Measurements from ENCODE around the gene ZC3H12C. TPM values are rescaled to one million over a fixed set of nuclear protein-coding genes. Genes with fewer than 3 reads are reported as not detected.

The ZC3H12C gene
- total RNA-seq, 6 experiments from 2014 or later: 3.0 to 6.4 (median 5.0) TPM

DNA sequence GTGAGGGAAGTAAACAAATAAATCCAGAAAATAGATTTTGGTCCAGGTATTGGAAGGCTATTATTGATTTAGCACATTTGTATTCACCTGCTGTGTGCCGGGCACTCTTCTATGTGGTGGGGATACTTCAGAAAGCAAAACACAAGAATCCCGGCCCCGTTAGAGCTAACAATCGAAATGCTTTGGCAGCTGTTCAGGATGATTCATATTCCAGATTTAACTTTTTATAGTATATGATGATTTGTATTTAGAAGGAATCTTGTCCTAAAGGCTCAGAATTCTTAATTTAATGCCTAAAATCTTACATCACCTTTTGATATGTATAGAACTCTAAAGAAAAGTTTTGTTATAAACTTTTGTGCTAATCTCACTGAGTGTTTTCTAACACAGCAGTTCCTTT is 28.0 kb downstream of the ZC3H12C start:
- Mint-ChIP-seq H3K4me1 (ENCODE audit: low read depth) (peaks cover 51% of the 10 kb centered on the region), H3K27ac (peak overlapping the region; percentile 20; the same call in 1 of the 2 replicates), H3K9me3 (no peaks in the 10 kb centered on the region), H3K27me3 (ENCODE audit: insufficient read depth) (no peaks in the 10 kb centered on the region), H3K4me3 (peak overlapping the region; percentile 31), H3K36me3 (ENCODE audit: low read depth) (peaks cover 6% of the 10 kb centered on the region)
- DNase-seq: peak; percentile 43
- TF ChIP-seq, protein P1, sequence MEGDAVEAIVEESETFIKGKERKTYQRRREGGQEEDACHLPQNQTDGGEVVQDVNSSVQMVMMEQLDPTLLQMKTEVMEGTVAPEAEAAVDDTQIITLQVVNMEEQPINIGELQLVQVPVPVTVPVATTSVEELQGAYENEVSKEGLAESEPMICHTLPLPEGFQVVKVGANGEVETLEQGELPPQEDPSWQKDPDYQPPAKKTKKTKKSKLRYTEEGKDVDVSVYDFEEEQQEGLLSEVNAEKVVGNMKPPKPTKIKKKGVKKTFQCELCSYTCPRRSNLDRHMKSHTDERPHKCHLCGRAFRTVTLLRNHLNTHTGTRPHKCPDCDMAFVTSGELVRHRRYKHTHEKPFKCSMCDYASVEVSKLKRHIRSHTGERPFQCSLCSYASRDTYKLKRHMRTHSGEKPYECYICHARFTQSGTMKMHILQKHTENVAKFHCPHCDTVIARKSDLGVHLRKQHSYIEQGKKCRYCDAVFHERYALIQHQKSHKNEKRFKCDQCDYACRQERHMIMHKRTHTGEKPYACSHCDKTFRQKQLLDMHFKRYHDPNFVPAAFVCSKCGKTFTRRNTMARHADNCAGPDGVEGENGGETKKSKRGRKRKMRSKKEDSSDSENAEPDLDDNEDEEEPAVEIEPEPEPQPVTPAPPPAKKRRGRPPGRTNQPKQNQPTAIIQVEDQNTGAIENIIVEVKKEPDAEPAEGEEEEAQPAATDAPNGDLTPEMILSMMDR (IDR thresholded peaks at IDR 0.05): no peak

DNA sequence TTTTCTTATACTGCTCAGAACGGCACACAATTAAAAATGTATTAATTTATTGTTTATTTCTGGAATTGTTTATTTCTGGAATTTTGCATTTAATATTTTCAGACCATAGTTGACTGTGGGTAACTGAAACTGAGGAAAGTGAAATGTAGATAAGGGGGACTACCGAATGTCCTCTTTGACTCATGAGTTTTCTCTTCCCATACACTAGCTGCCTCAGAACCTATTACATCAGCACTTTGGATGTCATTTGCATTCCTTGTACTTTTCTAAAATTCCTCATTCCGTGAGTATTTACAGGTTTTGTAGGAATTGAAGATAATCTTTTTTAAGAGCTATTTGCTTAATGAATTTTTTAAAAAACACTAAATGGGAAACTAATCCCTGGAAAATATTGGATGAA is 29.8 kb downstream of the ZC3H12C start:
- Mint-ChIP-seq H3K9me3 (no peaks in the 10 kb centered on the region), H3K4me1 (ENCODE audit: low read depth) (peaks cover 69% of the 10 kb centered on the region), H3K27me3 (ENCODE audit: insufficient read depth) (no peaks in the 10 kb centered on the region), H3K36me3 (ENCODE audit: low read depth) (peaks cover 5% of the 10 kb centered on the region), H3K4me3 (no peak overlapping the region), H3K27ac (no peak overlapping the region)
- no peak for DNase-seq
- TF ChIP-seq, protein P1 (IDR thresholded peaks at IDR 0.05): no peak

DNA sequence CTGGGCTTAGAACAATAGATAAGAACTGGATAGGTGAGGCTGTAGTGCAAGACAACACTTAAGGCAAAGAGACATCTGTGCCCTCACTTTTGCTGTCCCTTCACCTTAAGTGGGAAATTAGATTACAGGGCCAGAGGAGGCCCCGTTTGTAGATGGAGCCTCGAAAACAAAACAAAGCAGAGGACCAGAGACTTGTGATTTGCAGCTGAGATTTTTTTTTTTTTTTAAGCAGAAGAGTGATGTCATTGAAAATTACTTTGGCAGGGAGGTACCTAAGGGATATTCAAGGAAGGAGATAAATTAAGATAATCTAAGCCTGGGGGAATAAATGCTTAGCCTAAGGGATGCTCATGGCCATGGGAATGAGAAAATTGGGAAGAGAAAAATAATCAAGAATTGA is 31.4 kb downstream of the ZC3H12C start:
- Mint-ChIP-seq H3K27me3 (ENCODE audit: insufficient read depth) (no peaks in the 10 kb centered on the region), H3K9me3 (no peaks in the 10 kb centered on the region), H3K36me3 (ENCODE audit: low read depth) (peaks cover 5% of the 10 kb centered on the region), H3K27ac (no peak overlapping the region), H3K4me3 (no peak overlapping the region), H3K4me1 (ENCODE audit: low read depth) (peaks cover 77% of the 10 kb centered on the region)
- no peak for DNase-seq
- TF ChIP-seq, protein P1 (IDR thresholded peaks at IDR 0.05): no peak

DNA sequence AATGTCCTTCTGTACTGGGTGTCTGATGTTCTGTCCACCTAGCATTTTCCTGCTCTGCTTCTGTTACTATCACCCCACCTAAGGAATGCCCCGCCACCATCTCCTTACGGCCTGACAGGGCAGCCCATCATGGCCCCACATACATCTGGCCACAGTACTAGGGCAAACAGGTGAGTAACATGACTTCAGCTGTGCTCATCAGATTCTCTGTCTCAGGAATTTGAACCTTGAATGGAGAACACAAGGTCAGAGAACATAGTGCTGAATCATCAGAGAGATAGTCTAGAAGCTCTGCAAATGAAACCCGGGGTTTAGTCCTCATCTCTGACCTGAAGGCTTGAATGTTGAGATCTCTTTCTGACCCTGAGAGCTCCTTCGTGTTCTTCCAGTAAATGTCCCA is 32.4 kb downstream of the ZC3H12C start:
- DNase-seq: peak; percentile 59
- H3K4me3 Mint-ChIP-seq: 0 out of 2 replicates have a peak overlapping the region, but pooled peaks have one; percentile 9
- H3K36me3 Mint-ChIP-seq (ENCODE audit: low read depth): peaks cover 5% of the 10 kb centered on the region
- no peaks in the 10 kb centered on the region for H3K27me3 Mint-ChIP-seq (ENCODE audit: insufficient read depth)
- TF ChIP-seq, protein P1 (IDR thresholded peaks at IDR 0.05): no peak
- peaks cover 82% of the 10 kb centered on the region for H3K4me1 Mint-ChIP-seq (ENCODE audit: low read depth)
- peak overlapping the region; percentile 65 for H3K27ac Mint-ChIP-seq
- H3K9me3 Mint-ChIP-seq: no peaks in the 10 kb centered on the region

DNA sequence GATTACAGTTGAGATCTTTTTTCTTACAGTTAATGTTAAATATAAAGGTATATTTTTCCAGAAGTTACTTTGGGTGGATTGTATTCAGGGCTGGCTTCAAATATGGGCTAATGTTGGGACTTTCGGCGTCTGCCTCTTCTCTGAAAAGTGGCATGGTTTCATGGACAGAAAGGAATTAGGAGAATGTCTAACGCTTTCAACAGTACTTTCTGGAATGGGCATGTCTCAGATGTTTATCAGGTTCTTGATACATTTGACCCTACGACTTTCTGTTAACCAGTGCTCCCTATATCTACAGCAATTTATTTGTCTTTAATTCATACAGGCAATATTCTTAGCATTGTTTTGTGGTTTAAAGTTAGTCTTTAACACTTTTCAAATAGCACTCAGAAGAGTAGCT is 33.7 kb downstream of the ZC3H12C start:
- TF ChIP-seq, protein P1 (IDR thresholded peaks at IDR 0.05): no peak
- no peak overlapping the region for H3K4me3 Mint-ChIP-seq
- H3K4me1 Mint-ChIP-seq (ENCODE audit: low read depth): peaks cover 70% of the 10 kb centered on the region
- no peaks in the 10 kb centered on the region for H3K9me3 Mint-ChIP-seq
- H3K27ac Mint-ChIP-seq: no peak overlapping the region
- no peak for DNase-seq
- no peaks in the 10 kb centered on the region for H3K27me3 Mint-ChIP-seq (ENCODE audit: insufficient read depth)
- H3K36me3 Mint-ChIP-seq (ENCODE audit: low read depth): peaks cover 5% of the 10 kb centered on the region

DNA sequence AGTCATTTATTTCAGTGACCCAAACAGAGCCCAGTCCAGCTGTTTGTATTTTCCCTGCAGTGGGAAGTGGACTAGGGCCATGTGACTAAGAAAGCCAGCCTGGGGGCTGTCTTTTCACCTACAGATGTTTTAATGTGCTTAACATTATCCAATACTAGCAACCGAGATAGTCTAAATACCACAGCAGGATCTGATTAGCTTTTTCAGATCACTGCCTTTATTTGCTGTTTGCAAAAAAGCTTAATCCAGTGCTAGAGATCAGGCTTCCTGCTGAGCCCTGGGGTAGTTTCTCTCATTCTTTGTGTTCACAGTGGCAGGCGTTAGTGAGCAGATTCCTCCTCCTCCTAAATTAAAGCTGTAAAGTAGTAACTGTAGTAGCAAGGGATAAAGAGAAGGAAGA is 35.0 kb downstream of the ZC3H12C start:
- DNase-seq: no peak
- Mint-ChIP-seq H3K4me3 (no peak overlapping the region), H3K4me1 (ENCODE audit: low read depth) (peaks cover 57% of the 10 kb centered on the region), H3K27me3 (ENCODE audit: insufficient read depth) (no peaks in the 10 kb centered on the region), H3K27ac (peak overlapping the region; percentile 59), H3K9me3 (no peaks in the 10 kb centered on the region), H3K36me3 (ENCODE audit: low read depth) (peaks cover 5% of the 10 kb centered on the region)
- TF ChIP-seq, protein P1 (IDR thresholded peaks at IDR 0.05): no peak
